Mesendoderm (in vitro differentiated cells): Measurements from ENCODE around the gene AGRN.
"Not testable (repeated sequence)": the region's sequence is repeated elsewhere in the genome, so short reads cannot be mapped to it uniquely, and the experiment has no call there.

Experiments
- DNase-seq: peaks from one replicate; pipeline ENCODE4 v3.0.0; 2013
- H2AK5ac ChIP-seq: 2 replicates; pipeline ENCODE4 v1.6.1; 2013; ENCODE audit warnings: low read length, inconsistent platforms
- H2BK120ac ChIP-seq: 2 replicates; pipeline ENCODE4 v1.6.1; 2013; ENCODE audit warnings: low read depth, mild to moderate bottlenecking, low read length, moderate library complexity, mixed read lengths
- H2BK15ac ChIP-seq: replicated peaks from 2 replicates; pipeline ENCODE4 v1.6.1; 2013; ENCODE audit warnings: low read depth, mild to moderate bottlenecking, moderate library complexity
- H2BK5ac ChIP-seq: 2 replicates; pipeline ENCODE4 v1.6.1; 2013; ENCODE audit warnings: low read length, inconsistent platforms
- H3K18ac ChIP-seq: 2 replicates; pipeline ENCODE4 v1.6.1; 2013; ENCODE audit warnings: mild to moderate bottlenecking, low read length, mixed read lengths
- H3K23ac ChIP-seq: one replicate; pipeline ENCODE4 v1.6.1; 2013; ENCODE audit warnings: low read length
- H3K27ac ChIP-seq: 2 replicates; pipeline ENCODE4 v1.5.1; 2013; ENCODE audit warnings: low read depth, mild to moderate bottlenecking, inconsistent platforms, low read length, moderate library complexity
- H3K27me3 ChIP-seq: 2 replicates; pipeline ENCODE4 v1.6.1; 2013; ENCODE audit warnings: low read length, control low read depth, mild to moderate bottlenecking, inconsistent platforms; ENCODE audit not compliant: insufficient read depth, poor library complexity
- H3K36me3 ChIP-seq: 2 replicates; pipeline ENCODE4 v1.6.1; 2013; ENCODE audit warnings: low read length, inconsistent platforms; ENCODE audit not compliant: control insufficient read depth, insufficient read depth
- H3K4ac ChIP-seq: one replicate; pipeline ENCODE4 v1.6.1; 2013; ENCODE audit warnings: low read depth, mild to moderate bottlenecking, low read length, moderate library complexity
- H3K4me1 ChIP-seq: 2 replicates; pipeline ENCODE4 v1.6.1; 2013; ENCODE audit warnings: low read depth, low read length, inconsistent platforms; ENCODE audit not compliant: control insufficient read depth
- H3K4me2 ChIP-seq: 2 replicates; pipeline ENCODE4 v1.6.1; 2013; ENCODE audit warnings: low read length
- H3K4me3 ChIP-seq: 2 replicates; pipeline ENCODE4 v1.5.1; 2013; ENCODE audit warnings: mild to moderate bottlenecking, low read length
- H3K56ac ChIP-seq: one replicate; pipeline ENCODE4 v1.6.1; 2013; ENCODE audit warnings: low read length
- H3K79me1 ChIP-seq: 2 replicates; pipeline ENCODE4 v1.6.1; 2013; ENCODE audit warnings: low read length, inconsistent platforms
- H3K79me2 ChIP-seq: 2 replicates; pipeline ENCODE4 v1.6.1; 2013; ENCODE audit warnings: mild to moderate bottlenecking, low read length; ENCODE audit not compliant: control insufficient read depth, insufficient read depth
- H3K9ac ChIP-seq: 2 replicates; pipeline ENCODE4 v1.6.1; 2013; ENCODE audit warnings: low read length, inconsistent platforms
- H4K5ac ChIP-seq: one replicate; pipeline ENCODE4 v1.6.1; 2013; ENCODE audit warnings: low read length
- H4K8ac ChIP-seq: one replicate; pipeline ENCODE4 v1.6.1; 2013; ENCODE audit warnings: low read depth, mild to moderate bottlenecking, control low read depth, low read length, moderate library complexity
- WGBS: extraction: QIAGEN DNeasy Blood & Tissue Kit; methylation state at CpG from one replicate; pipeline ENCODE4 v1.1.7; 2013; ENCODE audit warnings: low lambda C conversion rate, missing lambda C conversion rate; ENCODE audit not compliant: insufficient coverage; ENCODE audit errors: extremely low coverage; 5-methylcytosine and 5-hydroxymethylcytosine counted together

Gene AGRN

GRCh38 chr1:984476-984814 is 35.5 kb upstream of the AGRN start:
- no peak overlapping the region for H3K27ac ChIP-seq
- H3K23ac ChIP-seq = no peak overlapping the region
- H4K8ac ChIP-seq = no peak overlapping the region
- H4K5ac ChIP-seq = no peak overlapping the region
- no peaks in the 10 kb centered on the region for H3K79me2 ChIP-seq
- no peak overlapping the region for H3K56ac ChIP-seq
- H3K4me2 ChIP-seq = no peak overlapping the region
- H3K4ac ChIP-seq = no peak overlapping the region
- peaks cover 4% of the 10 kb centered on the region for H3K27me3 ChIP-seq
- no peak overlapping the region for H2BK120ac ChIP-seq
- H2BK15ac ChIP-seq = no peak overlapping the region
- H3K18ac ChIP-seq = no peak overlapping the region
- H3K36me3 ChIP-seq = no peaks in the 10 kb centered on the region
- H2BK5ac ChIP-seq = no peak overlapping the region
- DNase-seq = no peak
- H3K9ac ChIP-seq = no peak overlapping the region
- no peak overlapping the region for H2AK5ac ChIP-seq
- H3K4me3 ChIP-seq = no peak overlapping the region
- H3K4me1 ChIP-seq = no peaks in the 10 kb centered on the region
- no peaks in the 10 kb centered on the region for H3K79me1 ChIP-seq
- no CpG with 5 or more reads among the region's 12 CpGs for WGBS

DNA sequence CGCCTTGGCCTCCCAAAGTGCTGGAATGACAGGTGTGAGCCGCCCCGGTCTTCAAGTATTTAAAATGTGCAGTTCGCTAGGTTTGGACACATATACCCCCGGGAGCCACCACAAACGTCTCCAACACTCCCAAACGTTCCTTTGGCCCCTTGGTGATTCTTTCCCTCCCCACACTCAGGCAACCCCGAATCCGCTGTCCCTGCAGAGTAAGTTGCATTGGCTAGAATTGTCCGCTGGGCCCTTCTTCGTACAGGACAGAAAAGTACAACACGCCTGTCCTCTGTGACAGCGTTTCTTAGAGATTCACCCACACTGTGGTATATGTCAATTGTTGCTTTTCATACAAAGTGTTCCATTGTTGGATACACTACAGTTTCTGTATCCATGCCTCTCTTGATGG is 34.8 kb upstream of the AGRN start:
- H3K4me1 ChIP-seq = no peaks in the 10 kb centered on the region
- no peak overlapping the region for H4K8ac ChIP-seq
- H2AK5ac ChIP-seq = no peak overlapping the region
- H2BK120ac ChIP-seq = no peak overlapping the region
- H2BK5ac ChIP-seq = no peak overlapping the region
- no peak overlapping the region for H4K5ac ChIP-seq
- no peaks in the 10 kb centered on the region for H3K36me3 ChIP-seq
- no peak overlapping the region for H3K4ac ChIP-seq
- no peak overlapping the region for H3K18ac ChIP-seq
- no peak overlapping the region for H3K23ac ChIP-seq
- H2BK15ac ChIP-seq = no peak overlapping the region
- peaks cover 4% of the 10 kb centered on the region for H3K27me3 ChIP-seq
- H3K56ac ChIP-seq = no peak overlapping the region
- H3K4me3 ChIP-seq = no peak overlapping the region
- WGBS = no CpG with 5 or more reads among the region's 13 CpGs
- no peaks in the 10 kb centered on the region for H3K79me2 ChIP-seq
- no peak for DNase-seq
- no peak overlapping the region for H3K27ac ChIP-seq
- no peak overlapping the region for H3K4me2 ChIP-seq
- H3K79me1 ChIP-seq = no peaks in the 10 kb centered on the region
- no peak overlapping the region for H3K9ac ChIP-seq

GRCh38 chr1:988061-988460 is 31.9 kb upstream of the AGRN start:
- not testable (repeated sequence) for H2AK5ac ChIP-seq, H3K27me3 ChIP-seq

GRCh38 chr1:991275-991674 is 28.6 kb upstream of the AGRN start:
- H3K27me3 ChIP-seq, H3K4me1 ChIP-seq, H3K4ac ChIP-seq, DNase-seq, H3K27ac ChIP-seq, H2BK120ac ChIP-seq, H3K79me2 ChIP-seq, H3K9ac ChIP-seq, H3K56ac ChIP-seq, H3K4me3 ChIP-seq, H4K8ac ChIP-seq, H2BK15ac ChIP-seq, H3K4me2 ChIP-seq, H3K18ac ChIP-seq, H3K79me1 ChIP-seq, H2AK5ac ChIP-seq, H4K5ac ChIP-seq, H2BK5ac ChIP-seq, H3K36me3 ChIP-seq, H3K23ac ChIP-seq: not testable (repeated sequence)
- WGBS = no CpG with 5 or more reads among the region's 6 CpGs

More at GRCh38 chr1:988061-988460, 31.9 kb upstream of the AGRN start:
- DNase-seq, H3K79me1 ChIP-seq, H3K23ac ChIP-seq, H3K4ac ChIP-seq, H3K4me2 ChIP-seq, H3K9ac ChIP-seq, H2BK120ac ChIP-seq, H3K4me3 ChIP-seq, H3K79me2 ChIP-seq, H2BK15ac ChIP-seq, H3K4me1 ChIP-seq, H4K5ac ChIP-seq, H2BK5ac ChIP-seq, H3K36me3 ChIP-seq, H3K56ac ChIP-seq, H3K18ac ChIP-seq, H3K27ac ChIP-seq, H4K8ac ChIP-seq: not testable (repeated sequence)
- no CpG with 5 or more reads among the region's 5 CpGs for WGBS

DNA sequence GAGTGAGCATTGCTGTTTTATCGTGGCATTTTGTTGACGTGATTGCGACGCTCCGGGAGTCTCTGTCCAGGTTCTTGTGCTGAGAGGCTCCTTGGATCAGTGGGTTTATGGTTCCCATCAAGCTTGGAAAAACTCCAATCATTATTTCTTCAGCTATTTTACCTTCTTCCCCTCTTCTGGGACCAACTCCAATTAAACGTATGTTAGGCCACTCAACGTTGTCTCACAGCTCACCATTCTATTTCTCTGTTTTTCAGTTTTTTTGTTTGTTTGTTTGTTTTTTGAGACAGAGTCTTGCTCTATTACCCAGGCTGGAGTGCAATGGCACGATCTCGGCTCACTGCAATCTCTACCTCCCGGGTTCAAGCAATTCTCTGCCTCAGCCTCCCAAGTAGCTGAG is 28.0 kb upstream of the AGRN start:
- H2BK120ac ChIP-seq = no peak overlapping the region
- no peak overlapping the region for H3K4ac ChIP-seq
- H3K23ac ChIP-seq = no peak overlapping the region
- no peak overlapping the region for H4K8ac ChIP-seq
- peaks cover 2% of the 10 kb centered on the region for H3K27me3 ChIP-seq
- no peaks in the 10 kb centered on the region for H3K4me1 ChIP-seq
- H3K79me2 ChIP-seq = no peaks in the 10 kb centered on the region
- H3K79me1 ChIP-seq = no peaks in the 10 kb centered on the region
- H3K27ac ChIP-seq = no peak overlapping the region
- H2BK15ac ChIP-seq = no peak overlapping the region
- no peak overlapping the region for H2BK5ac ChIP-seq
- no peak overlapping the region for H3K9ac ChIP-seq
- WGBS = no CpG with 5 or more reads among the region's 10 CpGs
- H3K36me3 ChIP-seq = no peaks in the 10 kb centered on the region
- H3K4me3 ChIP-seq = no peak overlapping the region
- DNase-seq = no peak
- no peak overlapping the region for H3K56ac ChIP-seq
- H3K18ac ChIP-seq = no peak overlapping the region
- H3K4me2 ChIP-seq = no peak overlapping the region
- no peak overlapping the region for H4K5ac ChIP-seq
- H2AK5ac ChIP-seq = no peak overlapping the region

DNA sequence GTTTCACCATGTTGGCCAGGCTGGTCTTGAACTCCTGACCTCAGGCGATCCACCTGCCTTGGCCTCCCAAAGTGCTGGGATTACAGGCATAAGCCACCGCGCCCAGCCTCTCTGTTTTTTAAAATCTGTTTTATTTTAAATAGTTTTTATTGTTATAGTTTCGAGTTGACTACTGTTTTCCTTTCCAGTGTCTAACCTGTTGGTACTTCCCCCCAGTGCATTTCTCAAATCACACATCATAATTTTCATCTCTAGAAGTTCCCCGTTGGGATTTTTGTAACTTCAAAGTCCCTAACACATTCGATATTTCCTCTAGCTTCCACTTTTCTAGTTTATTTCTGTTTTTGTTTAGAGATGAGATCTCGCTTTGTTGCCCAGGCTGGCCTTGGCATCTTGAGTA is 27.6 kb upstream of the AGRN start:
- Histone ChIP-seq H3K4me3 (no peak overlapping the region), H2AK5ac (no peak overlapping the region), H3K4me2 (no peak overlapping the region), H3K27ac (no peak overlapping the region), H4K8ac (no peak overlapping the region), H3K27me3 (peaks cover 6% of the 10 kb centered on the region), H3K4me1 (no peaks in the 10 kb centered on the region), H3K36me3 (no peaks in the 10 kb centered on the region), H3K79me1 (no peaks in the 10 kb centered on the region), H4K5ac (no peak overlapping the region), H3K79me2 (no peaks in the 10 kb centered on the region), H3K23ac (no peak overlapping the region), H2BK5ac (no peak overlapping the region), H3K18ac (no peak overlapping the region), H3K56ac (no peak overlapping the region), H2BK120ac (no peak overlapping the region), H3K9ac (no peak overlapping the region), H2BK15ac (no peak overlapping the region), H3K4ac (no peak overlapping the region)
- WGBS = no CpG with 5 or more reads among the region's 7 CpGs
- no peak for DNase-seq
